ENCODE data around the gene MTX2.

MTX2 gene

DNA sequence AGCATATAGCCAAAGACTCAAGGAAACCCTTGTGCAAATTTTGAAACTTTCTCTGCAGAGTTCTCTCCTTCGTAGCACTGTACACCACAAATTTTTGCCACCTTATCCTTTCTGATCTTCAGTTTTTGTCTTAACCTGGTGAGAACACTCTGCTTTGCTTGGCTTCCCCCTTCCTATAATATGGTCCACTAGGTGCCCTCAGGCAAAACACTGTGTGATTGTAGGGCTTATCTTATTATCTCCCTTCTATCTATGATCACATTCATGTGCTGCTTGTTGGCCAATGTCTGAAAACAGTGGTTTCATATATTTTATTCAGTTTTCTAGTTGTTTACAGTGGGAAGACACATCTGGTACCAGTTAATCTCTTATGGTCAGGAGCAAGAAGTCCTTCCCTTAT, 111.1 kb downstream of the MTX2 start:
- no peak for DNase-seq

DNA sequence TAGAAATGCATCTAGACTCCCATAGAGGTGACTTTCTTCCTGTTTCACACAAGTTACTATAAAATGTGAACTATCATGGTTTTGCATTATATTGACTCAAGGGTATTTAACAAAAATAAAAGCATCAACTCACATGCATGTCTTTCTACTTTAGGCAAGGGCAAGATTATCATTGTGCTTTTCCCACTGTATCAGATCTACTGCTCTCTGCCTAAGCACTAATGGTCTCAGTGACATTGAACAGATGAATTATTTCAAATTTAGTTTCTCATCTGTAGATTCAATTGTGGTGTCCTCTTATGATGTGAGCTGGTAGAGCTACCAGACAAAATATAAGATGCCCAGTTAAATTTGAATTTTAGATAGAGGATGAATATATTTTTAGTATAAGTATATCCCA, 113.9 kb downstream of the MTX2 start:
- DNase-seq = no peak

DNA sequence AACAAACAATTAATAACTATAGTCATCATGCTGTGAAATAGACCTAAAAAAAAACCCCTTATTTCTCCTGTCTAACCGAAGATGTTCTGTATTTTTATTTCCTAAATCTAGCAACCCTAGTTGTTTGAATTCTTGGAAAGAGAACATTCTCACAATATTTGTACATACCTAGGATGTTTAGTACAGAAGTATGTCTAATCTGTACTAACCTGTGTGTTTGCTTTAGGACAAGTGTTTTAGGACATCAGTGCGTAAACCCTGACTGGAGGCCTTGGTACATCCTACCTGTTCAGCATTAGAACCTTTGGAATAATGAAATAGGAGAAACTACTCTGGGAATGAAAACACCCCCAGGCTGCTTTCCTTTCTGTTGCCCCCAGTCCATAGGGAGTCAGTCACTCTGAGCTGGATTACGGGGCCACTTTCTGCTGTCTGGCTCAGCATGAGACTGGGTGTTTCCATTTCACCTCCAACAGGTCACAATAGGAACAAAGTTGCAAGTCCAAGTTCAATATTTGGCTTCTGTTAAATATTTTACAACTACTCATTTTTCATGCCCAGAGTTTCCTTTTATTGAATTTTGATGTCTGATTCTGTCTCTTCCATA, 114.7 kb downstream of the MTX2 start:
- no peak for DNase-seq

DNA sequence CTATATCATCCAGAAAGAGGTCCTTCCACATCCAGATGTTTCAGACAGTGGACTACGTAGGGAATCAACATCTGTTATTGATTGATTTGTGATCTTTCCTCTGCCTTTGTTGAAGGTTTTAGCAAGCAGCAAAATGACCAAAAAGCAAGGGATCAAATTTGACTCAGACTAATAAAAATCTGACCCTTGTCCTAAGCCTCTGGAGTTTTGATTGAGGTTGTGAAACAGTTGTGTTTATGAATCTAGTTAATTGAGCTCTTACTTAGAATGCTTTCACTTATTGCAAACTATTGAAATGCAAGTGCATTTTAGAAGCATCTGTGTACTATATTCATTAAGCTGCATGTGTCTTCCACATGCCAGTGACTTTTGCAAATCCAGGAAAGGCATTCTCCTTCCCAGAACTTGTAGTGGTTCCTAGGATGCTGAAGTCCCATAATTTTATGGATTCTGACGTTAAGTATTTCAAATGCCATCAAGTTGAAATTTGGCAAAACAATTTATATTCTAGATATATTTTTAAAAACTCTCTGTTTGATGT, 116.0 kb downstream of the MTX2 start:
- DNase-seq = no peak

DNA sequence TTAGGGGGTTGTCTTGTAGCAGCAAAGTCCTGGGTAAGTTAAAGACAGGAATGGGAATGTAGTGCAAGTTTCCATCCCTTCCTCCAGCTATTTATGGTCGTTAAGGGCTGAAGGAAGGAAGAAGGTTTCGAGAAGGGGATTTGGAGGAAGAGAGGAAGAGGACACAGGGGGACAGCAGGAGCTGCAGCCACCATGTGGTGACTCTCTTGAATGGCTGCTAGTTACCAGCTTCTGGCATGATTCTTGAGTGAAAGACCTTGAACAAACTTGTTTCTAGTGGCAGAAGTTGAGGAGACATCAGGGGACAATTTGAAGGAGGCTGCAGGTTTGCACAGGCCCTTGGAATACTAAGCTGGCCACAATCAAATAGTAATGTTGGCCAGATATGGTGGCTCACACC, 116.6 kb downstream of the MTX2 start:
- no peak for DNase-seq

Measured in activated effector memory CD4-positive, alpha-beta T cell treated with Interleukin-2 at 50 U/mL for 16 hours (primary cell).